ENCODE measurements around the gene SPEF1.
A peak's percentile ranks its signal among the peaks of the same experiment; 100 is the strongest.
"Not testable (repeated sequence)": the region's sequence is repeated elsewhere in the genome, so short reads cannot be mapped to it uniquely, and the experiment has no call there.

The SPEF1 gene

GRCh38 chr20:3811467-3812258, 30.4 kb upstream of the SPEF1 start:
- peak; percentile 98 for DNase-seq (ENCODE audit: low spot score)

DNA sequence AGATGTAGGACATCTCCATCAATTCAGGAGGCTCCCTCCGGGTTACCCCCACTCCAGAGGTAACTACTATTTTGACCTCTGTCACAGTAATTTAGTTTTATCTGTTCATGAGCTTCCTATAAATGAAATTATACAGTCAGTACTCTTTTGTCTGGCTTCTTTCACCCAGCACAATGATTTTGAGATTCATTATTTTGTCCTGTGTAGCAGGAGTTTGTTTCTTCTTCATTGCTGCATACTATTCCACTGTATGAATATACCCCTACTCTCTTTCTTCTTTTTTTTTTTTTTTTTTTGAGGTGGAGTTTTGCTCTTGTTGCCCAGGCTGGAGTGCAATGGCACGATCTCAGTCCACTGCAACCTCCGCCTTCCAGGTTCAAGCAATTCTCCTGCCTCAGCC, 27.3 kb upstream of the SPEF1 start:
- no peak for DNase-seq (ENCODE audit: low spot score)

- no peak for DNase-seq (ENCODE audit: low spot score)
Measured at GRCh38 chr20:3804781-3805180, 23.5 kb upstream of the SPEF1 start.

DNA sequence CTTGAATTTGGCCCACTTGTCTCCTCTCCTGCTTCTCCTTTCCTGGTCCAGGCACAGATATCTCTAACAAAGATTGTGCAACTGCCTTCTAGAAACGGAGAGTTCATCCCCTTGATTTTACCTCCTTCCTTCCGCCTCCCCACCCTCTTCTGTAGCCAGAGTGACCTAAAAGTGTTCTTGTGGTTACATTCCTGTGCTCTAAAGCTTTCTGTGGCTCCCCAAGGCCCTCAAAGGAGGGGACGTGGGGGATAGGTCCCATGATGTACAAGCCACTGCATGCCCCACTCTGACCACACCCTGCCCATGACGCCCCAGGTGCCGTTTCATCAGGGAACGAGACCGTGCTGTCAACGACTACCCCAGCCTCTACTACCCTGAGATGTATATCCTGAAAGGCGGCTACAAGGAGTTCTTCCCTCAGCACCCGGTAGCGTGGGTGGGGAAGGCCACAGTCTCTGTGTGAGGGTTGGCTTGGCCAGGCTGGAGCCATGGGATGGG, 23.1 kb upstream of the SPEF1 start:
- DNase-seq (ENCODE audit: low spot score) = no peak

- no peak for DNase-seq (ENCODE audit: low spot score)
Measured at GRCh38 chr20:3803854-3804253, 22.6 kb upstream of the SPEF1 start.

DNA sequence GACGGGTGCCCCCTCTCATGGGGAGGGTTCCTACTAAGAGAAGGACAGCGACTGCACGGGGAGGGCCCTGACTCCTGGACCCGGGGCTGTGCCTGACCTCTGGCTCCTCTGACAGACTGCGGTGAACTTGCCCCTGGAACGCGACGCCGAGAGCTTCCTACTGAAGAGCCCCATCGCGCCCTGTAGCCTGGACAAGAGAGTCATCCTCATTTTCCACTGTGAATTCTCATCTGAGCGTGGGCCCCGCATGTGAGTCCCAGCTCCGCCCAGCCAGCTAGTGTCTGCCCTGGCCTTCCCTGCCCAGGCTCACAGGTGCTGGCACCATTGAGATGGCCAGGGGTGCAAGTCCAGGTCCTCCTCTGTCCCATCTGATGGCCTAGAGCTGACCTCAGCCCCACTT, 22.0 kb upstream of the SPEF1 start:
- no peak for DNase-seq (ENCODE audit: low spot score)

DNA sequence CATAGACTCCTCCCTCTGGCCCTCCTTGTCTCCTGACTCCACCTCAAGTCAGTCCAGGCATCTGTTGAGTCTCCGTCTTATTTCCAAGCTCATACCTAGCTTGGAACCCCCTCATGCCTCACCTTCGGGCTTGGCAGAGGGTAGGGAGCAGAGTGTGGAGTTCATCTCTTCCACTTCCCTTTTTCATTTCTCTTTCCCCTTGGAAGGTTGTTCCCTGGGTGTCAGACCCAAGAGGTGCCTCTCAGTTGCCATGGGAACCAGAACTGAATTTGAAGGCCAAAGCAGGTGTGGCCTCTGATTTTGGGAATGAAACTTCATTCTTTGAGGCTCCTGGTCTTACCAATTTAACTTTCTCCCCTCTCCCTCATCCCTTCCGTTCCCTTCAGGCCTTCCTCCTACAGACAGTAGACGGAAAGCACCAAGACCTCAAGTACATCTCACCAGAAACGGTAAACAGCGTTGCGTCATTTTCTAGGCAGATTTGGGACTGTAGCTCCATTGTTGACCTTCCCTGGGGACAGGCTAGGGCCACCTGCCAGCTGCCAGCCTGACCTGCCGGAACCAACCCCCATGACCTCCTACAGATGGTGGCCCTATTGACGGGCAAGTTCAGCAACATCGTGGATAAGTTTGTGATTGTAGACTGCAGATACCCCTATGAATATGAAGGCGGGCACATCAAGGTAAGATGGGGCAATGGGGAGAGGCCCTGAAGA, 21.4 kb upstream of the SPEF1 start:
- no peak for DNase-seq (ENCODE audit: low spot score)

- DNase-seq (ENCODE audit: low spot score) = no peak
Measured at GRCh38 chr20:3801846-3802245, 20.6 kb upstream of the SPEF1 start.

DNA sequence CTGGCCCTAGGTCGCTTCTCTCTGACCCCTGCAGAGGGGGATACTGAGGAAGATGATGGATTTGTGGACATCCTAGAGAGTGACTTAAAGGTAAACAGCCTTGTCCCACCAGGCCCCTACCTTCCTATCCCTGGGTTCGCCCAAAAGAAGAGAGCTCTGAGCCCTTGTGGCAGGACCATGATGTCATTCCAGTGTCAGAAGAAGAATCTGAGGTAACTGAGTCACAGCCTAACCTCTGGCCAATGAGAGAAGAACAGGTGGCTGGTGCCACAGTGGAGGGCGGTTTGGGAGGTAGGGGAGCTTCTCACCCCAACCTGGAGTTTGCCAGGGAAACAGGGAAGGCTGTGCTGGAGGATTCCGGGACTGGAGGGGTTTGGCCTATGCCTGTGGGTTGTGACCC, 20.1 kb upstream of the SPEF1 start:
- no peak for DNase-seq (ENCODE audit: low spot score)

DNA sequence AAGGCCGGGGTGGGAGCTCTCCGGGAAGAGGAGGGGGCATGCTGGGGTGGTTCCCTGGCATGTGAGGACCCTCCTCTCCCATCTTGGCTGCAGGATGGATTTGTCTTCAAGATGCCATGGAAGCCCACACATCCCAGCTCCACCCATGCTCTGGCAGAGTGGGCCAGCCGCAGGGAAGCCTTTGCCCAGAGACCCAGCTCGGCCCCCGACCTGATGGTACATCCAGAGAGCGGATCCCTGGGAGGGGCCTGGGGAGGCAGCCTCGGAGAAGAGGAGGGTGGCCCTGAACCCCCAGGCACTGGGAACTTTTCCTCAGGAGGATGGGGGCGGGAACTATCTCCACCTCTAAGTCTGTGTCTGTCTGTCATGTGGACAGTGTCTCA, 19.6 kb upstream of the SPEF1 start:
- DNase-seq (ENCODE audit: low spot score) = no peak

GRCh38 chr20:3800256-3800877, 19.1 kb upstream of the SPEF1 start:
- no peak for DNase-seq (ENCODE audit: low spot score)

DNA sequence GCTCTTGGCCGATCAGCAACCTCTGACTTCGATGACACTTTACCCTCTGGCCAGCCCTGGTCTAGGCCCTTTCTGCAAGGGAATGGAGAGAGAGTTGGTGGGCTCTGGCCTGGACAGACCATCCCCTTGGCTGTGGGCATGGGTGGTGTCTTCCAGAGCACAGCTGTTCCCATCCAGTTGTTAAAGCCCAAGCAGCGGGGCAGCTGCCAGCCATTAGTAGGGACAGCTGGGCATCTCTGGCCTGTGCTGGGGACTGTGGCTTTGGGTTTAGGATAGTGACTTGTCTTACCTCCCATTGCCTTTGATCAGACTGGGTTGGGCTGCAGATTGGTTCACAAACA, 17.6 kb upstream of the SPEF1 start:
- DNase-seq (ENCODE audit: low spot score) = no peak

DNA sequence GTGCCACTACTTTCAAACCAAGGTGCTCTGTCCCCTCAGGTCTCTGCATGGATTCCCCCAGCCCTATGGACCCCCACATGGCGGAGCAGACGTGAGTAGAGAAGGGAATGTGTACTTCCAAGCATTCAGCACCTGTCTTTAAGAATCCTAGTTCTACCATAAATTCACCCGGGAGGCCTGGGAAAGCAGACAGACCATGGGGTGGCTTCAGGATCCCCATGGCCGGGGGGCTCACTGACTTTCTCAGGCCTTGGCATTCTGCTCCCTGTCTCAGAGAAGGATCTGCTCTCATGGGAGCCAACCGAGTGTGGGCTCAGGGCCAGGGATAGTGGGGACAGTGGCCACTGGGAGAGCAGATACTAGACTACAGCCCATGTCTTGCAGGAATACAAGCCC, 17.1 kb upstream of the SPEF1 start:
- no peak for DNase-seq (ENCODE audit: low spot score)

DNA sequence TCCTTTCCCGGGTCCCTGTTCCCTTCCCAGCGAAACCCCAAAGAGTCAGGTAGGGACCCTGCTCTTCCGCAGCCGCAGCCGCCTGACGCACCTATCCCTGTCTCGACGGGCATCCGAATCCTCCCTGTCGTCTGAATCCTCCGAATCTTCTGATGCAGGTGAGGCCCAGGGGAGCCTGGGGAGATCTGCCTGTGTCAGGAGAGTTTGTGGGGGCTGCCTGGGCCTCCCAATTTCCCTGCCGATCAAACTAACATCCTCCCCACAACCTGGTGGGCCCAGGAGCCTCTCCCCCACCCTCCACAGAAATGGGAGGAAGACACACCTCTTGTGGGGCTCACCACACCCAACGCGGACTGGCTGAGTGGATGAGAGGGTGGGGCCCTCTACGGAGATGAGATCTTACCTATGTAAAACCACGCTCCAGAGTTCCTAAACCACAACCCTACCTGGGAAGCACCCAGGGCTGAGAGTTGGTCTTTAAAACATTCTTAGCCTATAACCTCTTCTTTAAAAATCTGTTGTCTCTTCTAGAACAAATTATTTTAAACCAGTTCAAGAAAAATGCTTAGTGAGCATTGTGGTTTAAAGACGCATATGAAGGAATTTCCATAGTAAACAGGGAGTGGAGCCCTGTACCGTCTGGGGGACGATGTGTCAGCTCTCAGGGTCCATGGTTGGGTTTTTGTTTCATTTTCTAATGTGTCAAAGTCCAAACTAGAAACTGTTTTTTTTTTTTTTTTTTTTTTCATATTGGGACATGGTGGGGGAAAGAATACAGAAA, 16.5 kb upstream of the SPEF1 start:
- DNase-seq (ENCODE audit: low spot score) = peak; percentile 28

- no peak for DNase-seq (ENCODE audit: low spot score)
Measured at GRCh38 chr20:3797226-3797545, 15.9 kb upstream of the SPEF1 start.

- DNase-seq (ENCODE audit: low spot score) = no peak
Measured at GRCh38 chr20:3796477-3797225, 15.4 kb upstream of the SPEF1 start.

DNA sequence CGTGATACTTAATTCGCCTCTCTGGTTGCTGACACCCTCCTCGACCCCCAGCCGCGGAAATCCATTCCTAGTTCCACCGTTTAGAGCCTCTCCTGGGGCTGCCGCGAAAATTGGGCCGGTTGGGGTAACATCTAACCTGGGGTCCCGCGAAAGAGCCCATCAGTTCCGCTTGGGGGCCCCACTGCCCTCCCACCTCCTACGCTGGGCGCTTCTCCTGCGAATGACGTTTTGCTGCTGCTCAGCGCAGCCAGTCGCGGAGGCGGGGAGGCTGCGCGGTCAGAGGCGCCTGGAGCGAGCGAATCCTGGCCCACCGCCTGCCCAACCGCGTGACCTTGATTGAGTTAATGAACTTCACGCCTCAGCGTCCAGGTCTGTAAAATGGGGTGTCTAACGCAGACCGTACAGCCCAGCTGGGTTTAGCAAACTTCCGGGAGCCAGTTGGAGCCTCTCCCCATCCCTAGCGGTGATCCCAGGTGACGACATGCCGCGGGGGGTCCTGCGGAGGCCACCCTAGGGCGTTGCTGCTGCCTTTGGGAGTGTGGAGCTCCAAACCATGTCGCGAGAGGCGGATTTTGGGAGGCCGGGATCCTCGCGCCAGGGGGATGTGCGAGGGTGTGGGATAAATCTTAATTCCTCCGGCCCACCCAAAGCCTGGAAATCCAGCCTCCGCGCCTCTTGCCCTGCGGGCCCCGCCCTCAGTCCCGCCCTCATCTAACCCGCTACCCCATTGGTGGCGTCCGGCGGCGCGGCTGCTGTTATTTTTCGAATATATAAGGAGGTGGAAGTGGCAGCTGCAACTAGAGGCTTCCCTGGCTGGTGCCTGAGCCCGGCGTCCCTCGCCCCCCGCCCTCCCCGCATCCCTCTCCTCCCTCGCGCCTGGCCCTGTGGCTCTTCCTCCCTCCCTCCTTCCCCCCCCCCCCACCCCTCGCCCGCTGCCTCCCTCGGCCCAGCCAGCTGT, 14.5 kb upstream of the SPEF1 start, which contains the start of gene CDC25B:
CDC25B (plus strand) TSS at position 800 of the 958 bp plus-strand sequence. CDS start 222 bp downstream, outside the sequence.
- peak; percentile 95 for DNase-seq (ENCODE audit: low spot score)

- no peak for DNase-seq (ENCODE audit: low spot score)
Measured at GRCh38 chr20:3794701-3795420, 13.6 kb upstream of the SPEF1 start.

- not testable (repeated sequence) for DNase-seq (ENCODE audit: low spot score)
Measured at GRCh38 chr20:3794168-3794567, 12.9 kb upstream of the SPEF1 start.

DNA sequence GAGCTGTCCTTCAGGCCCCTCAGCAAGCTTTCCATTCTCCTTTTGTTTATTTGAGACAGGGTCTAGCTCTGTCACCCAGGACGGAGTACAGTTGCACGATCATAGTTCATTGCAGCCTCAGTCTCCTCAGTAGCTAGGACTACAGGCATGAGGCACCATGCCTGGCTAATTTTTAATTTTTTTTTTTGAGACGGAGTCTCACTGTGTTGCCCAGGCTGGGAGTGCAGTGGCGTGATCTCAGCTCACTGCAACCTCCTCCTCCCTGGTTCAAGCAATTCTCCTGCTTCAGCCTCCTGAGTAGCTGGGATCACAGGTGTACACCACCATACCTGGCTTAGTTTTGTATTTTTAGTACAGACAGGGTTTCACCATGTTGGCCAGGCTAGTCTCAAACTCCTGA, 8.0 kb upstream of the SPEF1 start:
- DNase-seq (ENCODE audit: low spot score) = not testable (repeated sequence)
